BJ (cell line): Measurements from ENCODE around the gene CPNE7. TPM values are rescaled to one million over a fixed set of nuclear protein-coding genes. Genes with fewer than 3 reads are reported as not detected.

Experiments
- CTCF ChIA-PET: fragments of 350-600 bp; formaldehyde crosslinking; extraction: SDS; loops from one replicate; lab custom pipeline; 2021; ENCODE audit warnings: antibody characterized with exemption, inconsistent platforms; lab: Yijun Ruan, JAX
- POLR2A ChIA-PET: fragments of 300-600 bp; sonication (Branson Sonifier 250); formaldehyde crosslinking; extraction: SDS; loops from one replicate; lab custom pipeline; 2021; ENCODE audit warnings: antibody characterized with exemption; lab: Charles Lee
- DNase-seq: peaks from one replicate; pipeline ENCODE4 v3.0.0-alpha.2; 2011; ENCODE audit warnings: low read depth
- H3K27me3 ChIP-seq: 2 replicates; pipeline ENCODE4 v1.6.0; 2011; ENCODE audit warnings: low read length; ENCODE audit not compliant: control insufficient read depth, insufficient read depth
- H3K36me3 ChIP-seq: 2 replicates; pipeline ENCODE4 v1.5.1; 2011; ENCODE audit warnings: low read length; ENCODE audit not compliant: control insufficient read depth, insufficient read depth
- H3K4me3 ChIP-seq: 2 replicates; pipeline ENCODE4 v1.5.1; 2011; ENCODE audit warnings: low read depth, mild to moderate bottlenecking, control low read depth, low read length
- CTCF ChIP-seq: IDR thresholded peaks from 2 replicates; pipeline ENCODE4 v1.5.1; 2011; ENCODE audit warnings: low read depth, mild to moderate bottlenecking, control low read depth, inconsistent platforms, low read length, moderate library complexity; ENCODE audit not compliant: insufficient read depth
- polyA plus RNA-seq: library from polyadenylated mRNA; depleted of rRNA; stranded (reverse); fragments of >200 nt; gene quantifications from 2 replicates; pipeline ENCODE4 v1.2.3, GENCODE V29; 2011

The CPNE7 gene
- polyA plus RNA-seq, 1 experiment, result 7.1 TPM

DNA sequence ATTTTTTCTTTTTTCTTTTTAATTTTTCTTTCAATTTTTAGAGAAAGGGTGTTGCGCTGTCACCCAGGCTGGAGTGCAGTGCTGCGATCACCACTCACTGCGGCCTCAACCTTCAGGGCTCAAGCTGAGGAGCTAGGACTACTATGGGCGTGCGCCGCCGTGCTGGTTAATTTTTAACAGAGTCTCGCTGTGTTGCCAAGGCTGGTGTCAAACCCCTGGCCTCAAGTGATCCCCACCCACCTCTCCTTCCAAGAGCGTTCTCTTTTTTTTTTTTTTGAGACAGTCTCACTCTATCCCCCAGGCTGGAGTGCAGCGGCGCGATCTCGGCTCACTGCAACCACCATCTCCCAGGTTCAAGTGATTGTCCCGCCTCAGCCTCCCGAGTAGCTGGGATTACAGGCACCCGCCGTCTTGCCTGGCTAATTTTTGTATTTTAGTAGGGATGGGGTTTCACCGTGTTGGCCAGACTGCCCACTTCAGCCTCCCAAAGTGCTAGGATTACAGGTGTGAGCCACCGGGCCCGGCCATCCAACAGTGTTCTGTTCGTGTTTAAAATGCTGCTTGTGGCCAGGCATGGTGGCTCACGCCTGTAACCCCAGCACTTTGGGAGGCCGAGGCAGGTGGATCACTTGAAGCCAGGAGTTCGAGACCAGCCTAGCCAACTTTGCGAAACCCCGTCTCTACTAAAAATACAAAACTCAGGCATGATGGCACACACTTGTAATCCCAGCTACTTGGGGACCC lies 29.6 kb upstream of the CPNE7 start:
- TF ChIP-seq CTCF, result no peak
- H3K4me3 ChIP-seq, result no peak overlapping the region
- peaks cover 26% of the 10 kb centered on the region for H3K36me3 ChIP-seq
- POLR2A ChIA-PET, result no interaction called here
- no peak for DNase-seq
- CTCF ChIA-PET, result interaction anchor here (0.6 to 1.2 kb wide), 3 partner anchors 20 to 276 kb away, joined by 3 to 4 read pairs (median 3); no protein-coding TSS in a partner anchor
- no peaks in the 10 kb centered on the region for H3K27me3 ChIP-seq

GRCh38 chr16:89546781-89547180 lies 28.8 kb upstream of the CPNE7 start:
- peaks cover 28% of the 10 kb centered on the region for H3K36me3 ChIP-seq
- DNase-seq, result no peak
- ChIA-PET CTCF (no interaction called here), POLR2A (no interaction called here)
- no peak for TF ChIP-seq CTCF
- H3K27me3 ChIP-seq, result no peaks in the 10 kb centered on the region
- H3K4me3 ChIP-seq, result no peak overlapping the region

- no peaks in the 10 kb centered on the region for H3K27me3 ChIP-seq
- POLR2A ChIA-PET, result no interaction called here
- CTCF ChIA-PET, result interaction anchor here (0.6 kb wide), 1 partner anchor 545 kb away, joined by 3 read pairs; no protein-coding TSS in a partner anchor
These were observed 28.3 kb upstream of the CPNE7 start for GRCh38 chr16:89547291-89547690.

DNA sequence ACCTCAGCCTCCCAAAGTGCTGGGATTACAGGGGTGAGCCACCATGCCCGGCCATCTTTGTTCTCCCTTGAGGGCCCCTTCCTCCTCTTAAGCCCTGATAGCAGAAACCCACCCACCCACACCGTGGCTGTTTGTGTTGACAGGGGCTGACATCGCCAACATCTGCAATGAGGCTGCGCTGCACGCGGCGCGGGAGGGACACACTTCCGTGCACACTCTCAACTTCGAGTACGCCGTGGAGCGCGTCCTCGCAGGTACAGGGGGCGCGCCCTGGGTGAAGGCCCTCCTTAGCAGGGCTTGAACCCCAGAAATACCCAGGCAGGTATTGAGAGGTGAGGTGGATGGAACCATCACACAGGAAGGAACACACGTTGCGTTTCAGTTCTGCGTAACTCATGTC lies 27.7 kb upstream of the CPNE7 start:
- H3K27me3 ChIP-seq, result no peaks in the 10 kb centered on the region
- POLR2A ChIA-PET, result no interaction called here
- H3K4me3 ChIP-seq, result no peak overlapping the region
- H3K36me3 ChIP-seq, result peaks cover 33% of the 10 kb centered on the region
- CTCF ChIA-PET, result interaction anchor here (0.6 kb wide), 1 partner anchor 545 kb away, joined by 3 read pairs; no protein-coding TSS in a partner anchor
- no peak for TF ChIP-seq CTCF
- no peak for DNase-seq

More at GRCh38 chr16:89547291-89547690, 28.3 kb upstream of the CPNE7 start:
- no peak for DNase-seq
- H3K36me3 ChIP-seq, result peaks cover 32% of the 10 kb centered on the region
- no peak overlapping the region for H3K4me3 ChIP-seq
- no peak for TF ChIP-seq CTCF

DNA sequence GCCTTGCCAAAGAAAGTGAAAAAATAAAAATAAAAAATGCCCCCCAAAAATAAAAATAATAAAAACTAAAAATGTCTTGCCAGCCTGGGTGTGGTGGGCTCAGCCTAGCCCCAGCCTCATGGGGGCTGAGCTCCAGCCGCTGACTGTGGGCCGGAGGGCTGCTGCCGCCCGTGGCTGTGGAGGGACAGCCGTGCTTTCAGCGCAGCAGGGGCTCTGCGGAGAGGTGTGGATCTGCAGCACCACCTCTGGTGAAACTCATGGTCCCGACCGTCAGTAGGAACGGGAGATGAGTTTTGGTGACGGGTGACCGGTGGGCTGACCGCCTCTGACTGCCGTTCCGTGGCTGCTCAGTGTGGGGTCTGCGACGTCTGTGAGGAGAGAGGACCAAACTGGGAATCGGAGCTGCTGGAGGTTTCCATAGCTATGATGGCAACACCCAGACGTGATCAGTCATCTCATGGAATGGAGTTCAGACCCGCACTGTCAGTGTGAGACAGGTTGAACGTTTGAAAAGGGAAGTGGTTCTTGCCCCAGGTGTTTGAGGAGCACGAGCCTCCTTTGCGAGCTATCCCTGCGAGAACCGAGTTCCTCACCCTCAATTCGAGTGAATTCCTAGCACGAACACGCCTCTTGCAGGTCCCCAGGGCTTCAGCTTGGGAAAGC lies 27.1 kb upstream of the CPNE7 start:
- H3K36me3 ChIP-seq, result peaks cover 33% of the 10 kb centered on the region
- DNase-seq, result no peak
- ChIA-PET CTCF (interaction anchor here (1.1 kb wide), 1 partner anchor 10 kb away, joined by 3 read pairs; no protein-coding TSS in a partner anchor), POLR2A (no interaction called here)
- no peak overlapping the region for H3K4me3 ChIP-seq
- no peaks in the 10 kb centered on the region for H3K27me3 ChIP-seq
- TF ChIP-seq CTCF, result no peak
